Heart left ventricle (tissue), 13 donors: Measurements from ENCODE around the gene CIRBP.

ENCODE experiments used
- POLR2A ChIP-seq, 2 donors: fragments of 450-650 bp; IDR thresholded peaks; one replicate each; pipeline ENCODE4 v1.6.1; 2017; ENCODE audit warnings: antibody characterized with exemption in 2 of 2, mild to moderate bottlenecking in 2 of 2, moderate library complexity in 2 of 2
- TF ChIP-seq, protein P1 (sequence below), 12 donors: fragments of 200-600 bp; sonication (generic) in 4 of 12; IDR thresholded peaks; one replicate each; pipeline versions ENCODE4 v1.5.0 to v1.8.0; 2018 to 2022; ENCODE audit warnings: antibody characterized with exemption in 12 of 12, mild to moderate bottlenecking in 5 of 12
- donor health status: ischemic (EF 13 %, LVEDD 7.1; RV severe dilation, severe dysfunction).
- donor health status: DM: no; HTN: yes; CAD: no.
- donor health status: DM: no; HTN: no; CAD: no.
- donor health status: ischemic (EF 25% LVEDD 6.9; RV normal size, moderate dysfunction).
- donor health status: ischemic (EF 25% LVEDD 5.7; RV mildly dilated, moderate dysfunction).
- donor health status: ischemic (EF 35%, LVEDD 5.7; RV mildly dilated, moderate dysfunction).
- donor health status: nonischemic (EF 11% LVEDD 7.7; RV severe dilation, severe dysfunction).
- donor health status: DM: yes; HTN: yes; CAD: no.
- donor health status: PGD.
- donor health status: ischemic (EF 29% LVEDD 5.4; RV normal size, mild dysfunction).
- donor health status: nonischemic (EF 23%, LVEDD 6.1; RV moderate dilation, normal function).

DNA sequence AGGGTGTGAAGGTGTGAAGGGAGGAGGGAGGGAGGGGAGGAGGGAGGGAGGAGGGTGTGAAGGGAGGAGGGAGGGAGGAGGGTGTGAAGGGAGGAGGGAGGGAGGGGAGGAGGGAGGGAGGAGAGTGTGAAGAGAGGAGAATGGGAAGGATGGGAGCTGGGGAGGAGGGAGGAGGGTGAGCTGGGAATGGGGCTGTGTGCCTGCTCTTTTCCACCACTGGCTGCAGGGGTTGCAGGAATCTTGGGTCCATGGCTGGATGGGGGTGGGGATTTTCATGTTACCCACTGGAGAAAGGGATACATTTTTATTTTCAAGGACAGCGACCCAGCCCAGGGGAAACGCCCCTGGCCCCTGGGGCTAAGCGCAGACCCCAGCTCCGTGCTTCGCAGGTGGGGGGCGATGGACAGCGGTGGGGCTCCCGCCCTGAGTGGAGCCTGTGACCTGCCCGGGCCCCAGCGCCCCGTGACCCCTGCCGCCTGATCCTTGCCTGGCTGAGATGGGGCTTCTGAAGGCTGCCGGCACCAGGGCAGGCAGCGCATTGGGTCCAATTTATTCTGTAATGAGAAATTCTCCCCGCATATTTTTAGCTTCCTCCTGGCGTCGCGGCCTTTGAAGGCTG is 13.6 kb downstream of the CIRBP start:
- TF ChIP-seq, protein P1, sequence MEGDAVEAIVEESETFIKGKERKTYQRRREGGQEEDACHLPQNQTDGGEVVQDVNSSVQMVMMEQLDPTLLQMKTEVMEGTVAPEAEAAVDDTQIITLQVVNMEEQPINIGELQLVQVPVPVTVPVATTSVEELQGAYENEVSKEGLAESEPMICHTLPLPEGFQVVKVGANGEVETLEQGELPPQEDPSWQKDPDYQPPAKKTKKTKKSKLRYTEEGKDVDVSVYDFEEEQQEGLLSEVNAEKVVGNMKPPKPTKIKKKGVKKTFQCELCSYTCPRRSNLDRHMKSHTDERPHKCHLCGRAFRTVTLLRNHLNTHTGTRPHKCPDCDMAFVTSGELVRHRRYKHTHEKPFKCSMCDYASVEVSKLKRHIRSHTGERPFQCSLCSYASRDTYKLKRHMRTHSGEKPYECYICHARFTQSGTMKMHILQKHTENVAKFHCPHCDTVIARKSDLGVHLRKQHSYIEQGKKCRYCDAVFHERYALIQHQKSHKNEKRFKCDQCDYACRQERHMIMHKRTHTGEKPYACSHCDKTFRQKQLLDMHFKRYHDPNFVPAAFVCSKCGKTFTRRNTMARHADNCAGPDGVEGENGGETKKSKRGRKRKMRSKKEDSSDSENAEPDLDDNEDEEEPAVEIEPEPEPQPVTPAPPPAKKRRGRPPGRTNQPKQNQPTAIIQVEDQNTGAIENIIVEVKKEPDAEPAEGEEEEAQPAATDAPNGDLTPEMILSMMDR (IDR thresholded peaks at IDR 0.05), result no peak
- TF ChIP-seq POLR2A (IDR thresholded peaks at IDR 0.05), result no peak
